Tibial nerve (tissue), 4 donors: ENCODE data around the gene TCF7L1. TPM values are rescaled to one million over a fixed set of nuclear protein-coding genes. Genes with fewer than 3 reads are reported as not detected.
"Not testable (repeated sequence)": the region's sequence is repeated elsewhere in the genome, so short reads cannot be mapped to it uniquely, and the experiment has no call there.

ENCODE experiments used
- DNase-seq, 2 donors: peaks; one replicate each; pipeline ENCODE4 v3.0.0-alpha.2; 2019; ENCODE audit warnings: low spot score in 2 of 2
- H3K27ac ChIP-seq, 4 donors: fragments of 200-600 bp; sonication (generic) in 3 of 4; one replicate each; pipeline ENCODE4 v1.5.1; 2017 to 2019; ENCODE audit warnings: mild to moderate bottlenecking in 1 of 4
- H3K27me3 ChIP-seq, 2 donors: fragments of 200-600 bp; sonication (generic) in 1 of 2; one replicate each; pipeline versions ENCODE4 v1.5.1 to v1.6.0; 2017 to 2019
- H3K36me3 ChIP-seq, 3 donors: fragments of 200-600 bp; sonication (generic); one replicate each; pipeline ENCODE4 v1.5.1; 2018 to 2019
- H3K4me1 ChIP-seq, 4 donors: fragments of 200-600 bp; sonication (generic) in 3 of 4; one replicate each; pipeline ENCODE4 v1.5.1; 2017 to 2019
- H3K4me3 ChIP-seq, 4 donors: fragments of 200-600 bp; sonication (generic) in 3 of 4; one replicate each; pipeline ENCODE4 v1.5.1; 2017 to 2019; ENCODE audit warnings: mild to moderate bottlenecking in 1 of 4, moderate library complexity in 1 of 4
- H3K9me3 ChIP-seq, 4 donors: fragments of 200-600 bp; sonication (generic) in 3 of 4; one replicate each; pipeline ENCODE4 v1.5.1; 2017 to 2019
- EP300 ChIP-seq, 2 donors: sonication (generic); formaldehyde crosslinking; IDR thresholded peaks; one replicate each; pipeline ENCODE4 v1.6.1; 2017; ENCODE audit warnings: antibody characterized with exemption in 2 of 2, mild to moderate bottlenecking in 1 of 2
- POLR2A ChIP-seq, 2 donors: fragments of 450-650 bp; IDR thresholded peaks; one replicate each; pipeline ENCODE4 v1.6.1; 2017; ENCODE audit warnings: antibody characterized with exemption in 2 of 2, mild to moderate bottlenecking in 2 of 2, moderate library complexity in 2 of 2
- whole genome bisulfite sequencing, 2 donors: methylation state at CpG; one replicate each; pipeline ENCODE4 v1.1.5; 2018; 5-methylcytosine and 5-hydroxymethylcytosine counted together
- total RNA-seq, 4 donors: library from RNA; depleted of rRNA; stranded (reverse); fragments of >200 nt; gene quantifications; one replicate each; pipeline ENCODE4 v1.1.0, GENCODE V29; 2016
- TF ChIP-seq, protein P1 (sequence below), 5 experiments: fragments of 200-600 bp in 3 of 5; fragments of 450-650 bp in 2 of 5; sonication (generic) in 3 of 5; IDR thresholded peaks; one replicate each; pipeline ENCODE4 v1.5.1; 2016 to 2019; ENCODE audit warnings: antibody characterized with exemption in 5 of 5, mild to moderate bottlenecking in 3 of 5, moderate library complexity in 2 of 5

The TCF7L1 gene
- total RNA-seq, 4 donors from 2014 or later = 3.7 to 14.1 (median 7.1) TPM

DNA sequence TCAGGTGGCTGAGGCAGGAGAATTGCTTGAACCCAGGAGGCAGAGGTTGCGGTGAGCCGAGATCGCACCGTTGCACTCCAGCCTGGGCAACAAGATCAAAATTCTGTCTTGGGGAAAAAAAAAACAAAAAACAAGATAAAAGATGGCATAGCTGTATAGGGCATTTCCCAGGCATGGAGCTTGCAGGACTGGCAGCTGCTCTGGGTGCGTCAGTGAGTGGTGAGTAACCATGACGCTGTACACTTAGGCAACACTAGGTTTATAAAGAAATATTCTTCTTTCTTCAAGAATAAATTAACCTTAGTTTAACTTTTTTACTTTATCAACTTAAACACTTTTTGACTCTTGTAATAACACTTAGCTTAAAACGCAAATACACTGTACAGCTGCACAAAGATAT lies 179.2 kb downstream of the TCF7L1 start:
- H3K4me3 ChIP-seq = no peak overlapping the region
- no peaks in the 10 kb centered on the region for H3K9me3 ChIP-seq
- 81 to 90% methylated on average over 7 of the region's 7 CpGs for WGBS, 2 donors
- peaks cover 0 to 36% (median 0%) of the 10 kb centered on the region in 3 donors for H3K36me3 ChIP-seq
- DNase-seq = no peak
- TF ChIP-seq, protein P1, sequence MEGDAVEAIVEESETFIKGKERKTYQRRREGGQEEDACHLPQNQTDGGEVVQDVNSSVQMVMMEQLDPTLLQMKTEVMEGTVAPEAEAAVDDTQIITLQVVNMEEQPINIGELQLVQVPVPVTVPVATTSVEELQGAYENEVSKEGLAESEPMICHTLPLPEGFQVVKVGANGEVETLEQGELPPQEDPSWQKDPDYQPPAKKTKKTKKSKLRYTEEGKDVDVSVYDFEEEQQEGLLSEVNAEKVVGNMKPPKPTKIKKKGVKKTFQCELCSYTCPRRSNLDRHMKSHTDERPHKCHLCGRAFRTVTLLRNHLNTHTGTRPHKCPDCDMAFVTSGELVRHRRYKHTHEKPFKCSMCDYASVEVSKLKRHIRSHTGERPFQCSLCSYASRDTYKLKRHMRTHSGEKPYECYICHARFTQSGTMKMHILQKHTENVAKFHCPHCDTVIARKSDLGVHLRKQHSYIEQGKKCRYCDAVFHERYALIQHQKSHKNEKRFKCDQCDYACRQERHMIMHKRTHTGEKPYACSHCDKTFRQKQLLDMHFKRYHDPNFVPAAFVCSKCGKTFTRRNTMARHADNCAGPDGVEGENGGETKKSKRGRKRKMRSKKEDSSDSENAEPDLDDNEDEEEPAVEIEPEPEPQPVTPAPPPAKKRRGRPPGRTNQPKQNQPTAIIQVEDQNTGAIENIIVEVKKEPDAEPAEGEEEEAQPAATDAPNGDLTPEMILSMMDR (IDR thresholded peaks at IDR 0.05) = no peak
- no peak for TF ChIP-seq POLR2A (IDR thresholded peaks at IDR 0.05)
- TF ChIP-seq EP300 (IDR thresholded peaks at IDR 0.05) = no peak
- no peaks in the 10 kb centered on the region for H3K27me3 ChIP-seq
- no peak overlapping the region for H3K27ac ChIP-seq
- peaks cover 0 to 29% (median 10%) of the 10 kb centered on the region in 4 donors for H3K4me1 ChIP-seq

GRCh38 chr2:85314884-85315242 lies 181.7 kb downstream of the TCF7L1 start:
- no peak overlapping the region for H3K27ac ChIP-seq
- WGBS, 2 donors = 84 to 86% methylated on average over 10 of the region's 10 CpGs
- H3K4me3 ChIP-seq = no peak overlapping the region
- H3K9me3 ChIP-seq = no peaks in the 10 kb centered on the region
- no peaks in the 10 kb centered on the region for H3K27me3 ChIP-seq
- no peak for TF ChIP-seq POLR2A (IDR thresholded peaks at IDR 0.05)
- TF ChIP-seq, protein P1 (IDR thresholded peaks at IDR 0.05) = no peak
- TF ChIP-seq EP300 (IDR thresholded peaks at IDR 0.05) = no peak
- peaks cover 0 to 54% (median 4%) of the 10 kb centered on the region in 3 donors for H3K36me3 ChIP-seq
- peaks cover 0 to 15% (median 0%) of the 10 kb centered on the region in 4 donors for H3K4me1 ChIP-seq
- no peak for DNase-seq

- H3K27me3 ChIP-seq, DNase-seq, H3K4me3 ChIP-seq, H3K27ac ChIP-seq, H3K9me3 ChIP-seq: not testable (repeated sequence)
- peaks cover 0 to 21% (median 0%) of the 10 kb centered on the region in 4 donors for H3K4me1 ChIP-seq
- 57 to 96% methylated on average over 4 to 5 of the region's 5 CpGs for WGBS, 2 donors
- peaks cover 0 to 65% (median 4%) of the 10 kb centered on the region in 3 donors for H3K36me3 ChIP-seq
Measured at GRCh38 chr2:85315921-85316320, 182.7 kb downstream of the TCF7L1 start.

- no peak overlapping the region for H3K27ac ChIP-seq
- WGBS, 2 donors = 71 to 73% methylated on average over 11 of the region's 11 CpGs
Measured at GRCh38 chr2:85318222-85319074, 185.3 kb downstream of the TCF7L1 start.

GRCh38 chr2:85319796-85320195 lies 186.6 kb downstream of the TCF7L1 start:
- Histone ChIP-seq H3K27me3 (no peaks in the 10 kb centered on the region), H3K4me1 (peaks cover 0 to 54% (median 7%) of the 10 kb centered on the region in 4 donors), H3K36me3 (peaks cover 7 to 93% (median 31%) of the 10 kb centered on the region in 3 donors), H3K9me3 (no peaks in the 10 kb centered on the region), H3K4me3 (no peak overlapping the region), H3K27ac (no peak overlapping the region)
- TF ChIP-seq, protein P1 (IDR thresholded peaks at IDR 0.05) = no peak
- no peak for TF ChIP-seq EP300 (IDR thresholded peaks at IDR 0.05)
- no peak for TF ChIP-seq POLR2A (IDR thresholded peaks at IDR 0.05)
- DNase-seq = no peak
- WGBS, 2 donors = 86 to 87% methylated on average over 4 of the region's 4 CpGs

More at GRCh38 chr2:85318222-85319074, 185.3 kb downstream of the TCF7L1 start:
- peaks cover 0 to 41% (median 3%) of the 10 kb centered on the region in 4 donors for H3K4me1 ChIP-seq
- DNase-seq = no peak
- H3K27me3 ChIP-seq = no peaks in the 10 kb centered on the region
- no peak overlapping the region for H3K4me3 ChIP-seq
- H3K36me3 ChIP-seq = peaks cover 7 to 89% (median 19%) of the 10 kb centered on the region in 3 donors
- TF ChIP-seq POLR2A (IDR thresholded peaks at IDR 0.05) = no peak
- TF ChIP-seq, protein P1 (IDR thresholded peaks at IDR 0.05) = no peak
- TF ChIP-seq EP300 (IDR thresholded peaks at IDR 0.05) = no peak
- no peaks in the 10 kb centered on the region for H3K9me3 ChIP-seq
